ENCODE results near the gene PKM. TPM values are rescaled to one million over a fixed set of nuclear protein-coding genes. Genes with fewer than 3 reads are reported as not detected.

PKM gene
- total RNA-seq, 1 donor from 2014 or later, result 1,022 TPM

GRCh38 chr15:72237853-72238224 lies 6.8 kb upstream of the PKM start:
- ATAC-seq (no peak), DNase-seq (ENCODE audit: missing footprints) (no peak)
- intact Hi-C loops (cut with DNase I), result no loop called here

GRCh38 chr15:72237029-72237852 lies 6.3 kb upstream of the PKM start:
- ATAC-seq (peak; percentile 80), DNase-seq (ENCODE audit: missing footprints) (no peak)
- intact Hi-C loops (cut with DNase I), result no loop called here

DNA sequence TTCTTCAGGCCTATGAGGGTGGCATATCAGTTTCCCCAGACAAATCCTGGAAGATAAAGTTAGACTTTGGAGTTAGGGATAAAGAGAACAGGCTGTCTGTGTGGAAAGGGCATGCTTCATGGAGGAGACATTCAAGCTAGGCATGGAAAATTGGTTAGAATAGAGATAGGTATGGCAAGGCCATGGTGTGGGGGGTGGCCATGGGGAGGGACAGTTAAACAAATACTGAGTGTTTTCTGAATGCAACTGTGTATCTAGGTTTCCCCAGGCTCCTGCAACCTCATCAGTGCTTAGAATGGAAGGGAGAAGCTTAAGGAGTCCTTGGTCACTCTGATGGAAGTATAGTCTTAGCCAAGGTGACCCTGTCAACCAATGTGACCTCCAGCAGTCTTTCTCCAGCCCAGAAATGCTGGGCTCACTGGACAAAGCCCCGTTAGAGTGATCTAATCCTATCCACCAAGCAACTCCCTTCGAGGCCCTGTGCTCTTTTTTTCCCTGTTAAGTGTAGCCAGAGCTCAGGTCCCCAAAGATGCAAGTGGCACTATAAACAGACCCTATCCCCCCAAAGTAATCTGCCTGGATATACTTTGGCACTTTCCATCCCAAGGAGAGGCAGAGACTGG lies 5.5 kb upstream of the PKM start:
- DNase-seq (ENCODE audit: missing footprints) (no peak), ATAC-seq (no peak)
- intact Hi-C loops (cut with DNase I), result no loop called here

- intact Hi-C loops (cut with DNase I), result no loop called here
- DNase-seq (ENCODE audit: missing footprints), result no peak
- no peak for ATAC-seq
Observed at GRCh38 chr15:72235298-72235697, 4.3 kb upstream of the PKM start.

DNA sequence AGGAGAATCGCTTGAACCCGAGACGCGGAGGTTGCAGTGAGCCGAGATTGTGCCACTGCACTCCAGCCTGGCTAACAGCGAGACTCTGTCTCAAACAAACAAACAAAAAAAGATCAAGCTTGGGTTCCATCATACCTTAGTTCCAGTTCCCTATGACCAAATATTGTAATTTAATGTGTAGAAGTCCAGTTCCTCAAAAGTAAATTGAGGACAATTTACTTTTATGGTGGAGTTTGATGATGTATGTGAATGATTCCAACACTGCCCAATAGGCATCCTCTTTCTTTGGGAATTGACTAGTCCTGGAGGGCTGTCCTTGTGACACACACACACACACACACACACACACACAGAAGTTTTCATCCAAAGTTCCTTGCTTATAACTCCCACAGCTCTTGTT lies 2.8 kb upstream of the PKM start:
- intact Hi-C loops (cut with DNase I), result no loop called here
- no peak for DNase-seq (ENCODE audit: missing footprints)
- ATAC-seq, result no peak

- DNase-seq (ENCODE audit: missing footprints) (no peak), ATAC-seq (peak; percentile 6)
- intact Hi-C loops (cut with DNase I), result loop anchor here (2.0 kb wide), 1 partner anchor 41 kb away; the partner anchor contains the start of gene PARP6
Observed at GRCh38 chr15:72231833-72232478, 966 bp upstream of the PKM start.

DNA sequence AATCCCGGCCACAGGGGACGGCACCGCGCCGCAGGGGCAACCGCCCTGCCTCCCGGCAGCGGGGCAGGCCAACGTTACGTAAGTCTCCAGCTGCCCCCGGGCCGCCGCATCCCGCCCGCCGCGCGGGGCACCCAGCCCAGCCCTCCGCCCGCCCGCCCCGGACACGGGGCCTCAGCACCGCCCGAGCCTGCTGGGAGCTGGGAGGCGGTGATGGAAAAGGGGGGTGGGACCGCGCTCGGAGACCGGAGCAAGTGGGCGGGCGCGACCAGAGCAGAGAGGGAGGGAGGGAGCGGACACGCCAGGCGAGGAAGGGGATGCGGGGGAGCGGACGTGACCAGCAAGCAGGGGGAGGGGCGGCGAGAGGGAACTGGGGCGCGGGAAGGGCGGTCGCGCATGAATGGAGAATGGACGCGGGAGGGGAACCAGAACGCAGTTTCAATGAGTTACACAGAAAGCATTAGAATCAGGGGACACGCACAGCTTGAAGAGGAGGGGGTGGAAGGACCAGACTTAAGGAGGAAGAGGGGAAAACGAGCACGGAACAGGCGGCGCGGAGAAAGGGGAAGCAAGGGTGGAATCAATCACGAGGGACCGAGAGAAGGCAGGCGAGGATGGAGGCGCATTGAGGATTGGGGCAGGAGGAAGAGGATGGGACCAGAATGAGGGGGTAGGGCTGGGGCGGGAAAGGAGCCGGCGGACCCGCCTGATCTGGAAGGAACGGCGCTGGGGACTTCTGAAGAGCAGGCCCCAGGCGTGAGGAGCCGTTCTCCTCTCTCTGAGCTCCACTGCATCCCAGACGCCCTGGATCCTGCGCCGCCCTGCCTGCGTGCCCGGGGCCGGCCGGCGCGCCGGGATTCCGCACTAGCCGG lies 559 bp downstream of the PKM start:
- ATAC-seq (peak; percentile 87), DNase-seq (ENCODE audit: missing footprints) (peak; percentile 96)
- intact Hi-C loops (cut with DNase I), result loop anchor here (1.0 to 2.0 kb wide), 2 partner anchors 27 to 42 kb away; partner anchors contain the start of gene PARP6

DNA sequence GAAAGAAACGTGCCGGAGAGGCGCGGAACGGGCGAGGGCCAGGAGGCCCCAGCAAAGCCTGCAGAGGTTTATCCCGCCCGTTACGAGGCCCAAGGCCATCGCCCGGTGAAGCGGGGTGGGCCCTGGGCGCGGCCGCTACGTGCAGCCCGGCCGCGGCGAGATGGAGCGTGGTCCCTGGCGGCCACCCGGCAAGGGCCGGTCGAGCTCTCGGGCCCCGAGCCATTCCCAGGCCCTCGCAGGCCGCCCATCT lies 1.1 kb downstream of the PKM start:
- intact Hi-C loops (cut with DNase I), result loop anchor here (1.0 to 2.0 kb wide), 2 partner anchors 27 to 43 kb away; partner anchors contain the start of gene PARP6
- ATAC-seq, result no peak

GRCh38 chr15:72229076-72229946 lies 1.7 kb downstream of the PKM start:
- intact Hi-C loops (cut with DNase I), result no loop called here
- DNase-seq (ENCODE audit: missing footprints) (no peak), ATAC-seq (no peak)

More for the DNA sequence above, 1.1 kb downstream of the PKM start:
- no peak for DNase-seq (ENCODE audit: missing footprints)

DNA sequence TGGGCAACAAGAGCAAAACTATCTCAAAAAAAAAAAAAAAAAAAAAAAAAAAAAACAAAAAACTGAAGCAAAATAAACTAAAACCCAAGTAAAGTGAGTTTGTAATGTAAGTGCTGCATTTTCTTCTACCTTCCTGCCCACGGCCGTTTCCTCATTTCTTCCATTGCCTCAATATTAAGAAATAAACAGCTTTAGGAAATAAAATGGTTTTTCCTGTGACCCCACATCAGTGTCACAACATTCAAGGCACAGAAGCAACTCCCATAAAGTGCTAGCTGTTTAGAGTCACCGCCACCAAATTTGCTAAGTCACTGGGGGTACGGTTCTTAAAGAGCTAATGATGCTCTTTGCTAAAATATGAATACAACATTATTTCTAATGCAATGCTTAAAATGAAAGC lies 3.3 kb downstream of the PKM start:
- ATAC-seq (no peak), DNase-seq (ENCODE audit: missing footprints) (no peak)
- intact Hi-C loops (cut with DNase I), result no loop called here

DNA sequence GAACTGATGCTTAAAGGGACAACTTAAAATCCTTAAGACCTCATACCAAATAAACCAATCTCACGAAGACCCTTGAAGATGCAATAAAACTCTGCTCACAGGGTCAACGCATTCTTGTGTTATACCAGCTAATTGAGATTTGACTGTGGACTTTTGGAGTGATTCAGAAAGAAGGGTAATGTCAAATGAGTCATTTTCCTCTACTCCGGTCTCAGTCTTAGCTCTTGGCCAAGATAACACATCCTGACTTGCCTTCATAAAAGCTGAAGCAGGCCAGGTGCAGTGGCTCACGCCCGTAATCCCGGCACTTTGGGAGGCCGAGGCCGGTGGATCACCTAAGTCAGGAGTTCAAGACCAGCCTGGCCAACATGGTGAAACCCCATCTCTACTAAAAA lies 3.8 kb downstream of the PKM start:
- intact Hi-C loops (cut with DNase I), result no loop called here
- no peak for ATAC-seq
- DNase-seq (ENCODE audit: missing footprints), result no peak

- intact Hi-C loops (cut with DNase I), result loop anchor here (2.0 kb wide), 1 partner anchor 20 kb away; no protein-coding TSS in a partner anchor
- ATAC-seq (no peak), DNase-seq (ENCODE audit: missing footprints) (no peak)
Observed at GRCh38 chr15:72223278-72223677, 7.7 kb downstream of the PKM start.

- DNase-seq (ENCODE audit: missing footprints) (peak; percentile 77), ATAC-seq (peak; percentile 69)
- intact Hi-C loops (cut with DNase I), result loop anchor here (2.0 kb wide), 1 partner anchor 20 kb away; no protein-coding TSS in a partner anchor
Observed at GRCh38 chr15:72222393-72222792, 8.6 kb downstream of the PKM start.

GRCh38 chr15:72220687-72221086 lies 10.3 kb downstream of the PKM start:
- no peak for DNase-seq (ENCODE audit: missing footprints)
- ATAC-seq, result no peak
- intact Hi-C loops (cut with DNase I), result no loop called here

GRCh38 chr15:72217216-72217615 lies 13.8 kb downstream of the PKM start:
- intact Hi-C loops (cut with DNase I), result no loop called here
- ATAC-seq, result no peak
- no peak for DNase-seq (ENCODE audit: missing footprints)

DNA sequence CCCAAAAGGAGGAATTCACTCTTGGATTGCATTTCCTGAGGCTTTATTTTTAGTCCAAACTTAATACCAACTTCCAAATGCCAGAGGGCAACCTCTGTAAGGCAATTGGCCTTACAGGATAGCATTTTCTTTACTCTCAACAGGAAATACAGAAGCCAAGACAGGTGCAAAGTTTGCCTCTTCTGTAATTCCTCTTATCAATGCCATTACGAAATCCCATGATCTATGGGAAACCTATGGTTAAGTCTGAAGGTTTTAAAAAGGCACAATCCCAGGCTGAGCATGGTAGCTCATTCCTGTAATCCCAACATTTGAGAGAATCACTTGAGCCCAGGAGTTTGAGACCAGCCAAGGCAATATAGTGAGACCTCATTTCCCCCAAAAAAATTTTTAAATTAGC lies 14.9 kb downstream of the PKM start:
- DNase-seq (ENCODE audit: missing footprints) (no peak), ATAC-seq (no peak)
- intact Hi-C loops (cut with DNase I), result no loop called here

GRCh38 chr15:72207558-72208085 lies 23.4 kb downstream of the PKM start:
- intact Hi-C loops (cut with DNase I), result no loop called here
- no peak for DNase-seq (ENCODE audit: missing footprints)
- ATAC-seq, result no peak

- DNase-seq (ENCODE audit: missing footprints) (no peak), ATAC-seq (no peak)
- intact Hi-C loops (cut with DNase I), result no loop called here
Observed at GRCh38 chr15:72206677-72207000, 24.4 kb downstream of the PKM start.
